HG02798 (cell line): Measurements from ENCODE around the gene COL23A1.

Experiments
- ATAC-seq: cut with Tn5 transposase; IDR thresholded peaks from one replicate; pipeline ENCODE4 v1.9.1; 2021; ENCODE audit warnings: mild to moderate bottlenecking; ENCODE audit not compliant: unreplicated experiment, poor library complexity

The COL23A1 gene

GRCh38 chr5:178196986-178197385 is 393.2 kb downstream of the COL23A1 start:
- ATAC-seq, result no peak

GRCh38 chr5:178196281-178196812 is 393.8 kb downstream of the COL23A1 start:
- ATAC-seq, result no peak

GRCh38 chr5:178194026-178194425 is 396.2 kb downstream of the COL23A1 start:
- no peak for ATAC-seq

- no peak for ATAC-seq
These were observed 396.9 kb downstream of the COL23A1 start for GRCh38 chr5:178193251-178193809.

- ATAC-seq, result no peak
These were observed 397.4 kb downstream of the COL23A1 start for GRCh38 chr5:178192787-178193186.

GRCh38 chr5:178192244-178192643 is 397.9 kb downstream of the COL23A1 start:
- ATAC-seq, result no peak

- ATAC-seq, result no peak
These were observed 398.5 kb downstream of the COL23A1 start for GRCh38 chr5:178191661-178192060.

- ATAC-seq, result no peak
These were observed 400.8 kb downstream of the COL23A1 start for GRCh38 chr5:178189433-178189832.
